Measurements from ENCODE around the gene ABCA9. TPM values are rescaled to one million over a fixed set of nuclear protein-coding genes. Genes with fewer than 3 reads are reported as not detected.
"Not testable (repeated sequence)": the region's sequence is repeated elsewhere in the genome, so short reads cannot be mapped to it uniquely, and the experiment has no call there.

The ABCA9 gene
- total RNA-seq, 8 experiments from 2014 or later: 0.09 to 29.2 (median 0.82) TPM

- ATAC-seq (replicated peaks in 6 of 8): no peak
- Histone ChIP-seq H3K27ac (no peak overlapping the region), H3K4me1 (replicated peaks in 1 of 2) (no peaks in the 10 kb centered on the region), H3K4me3 (no peak overlapping the region)
- in situ Hi-C loops (cut with MboI; ENCODE audit: low pct_unique_long_range_greater_than_20kb in 2 of 9, low sequenced_read_pairs in 9 of 9, unreplicated experiment in 9 of 9): no loop called here
Observed at GRCh38 chr17:69075823-69076222, 15.1 kb upstream of the ABCA9 start.

DNA sequence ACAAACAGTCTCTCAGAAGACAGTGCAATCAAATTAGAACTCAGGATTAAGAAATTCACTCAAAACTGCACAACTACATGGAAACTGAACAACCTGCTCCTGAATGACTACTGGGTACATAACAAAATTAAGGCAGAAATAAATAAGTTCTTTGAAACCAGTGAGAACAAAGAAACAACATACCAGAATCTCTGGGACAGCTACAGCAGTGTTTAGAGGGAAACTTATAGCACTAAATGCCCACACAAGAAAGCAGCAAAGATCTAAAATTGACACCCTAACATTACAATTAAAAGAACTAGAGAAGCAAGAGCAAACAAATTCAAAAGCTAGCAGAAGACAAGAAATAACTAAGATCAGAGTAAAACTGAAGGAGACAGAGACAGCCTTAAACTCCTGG lies 12.7 kb upstream of the ABCA9 start:
- in situ Hi-C loops (cut with MboI; ENCODE audit: low pct_unique_long_range_greater_than_20kb in 2 of 9, low sequenced_read_pairs in 9 of 9, unreplicated experiment in 9 of 9); H3K27ac ChIP-seq; H3K4me3 ChIP-seq; ATAC-seq (replicated peaks in 6 of 8); H3K4me1 ChIP-seq (replicated peaks in 1 of 2): not testable (repeated sequence)

DNA sequence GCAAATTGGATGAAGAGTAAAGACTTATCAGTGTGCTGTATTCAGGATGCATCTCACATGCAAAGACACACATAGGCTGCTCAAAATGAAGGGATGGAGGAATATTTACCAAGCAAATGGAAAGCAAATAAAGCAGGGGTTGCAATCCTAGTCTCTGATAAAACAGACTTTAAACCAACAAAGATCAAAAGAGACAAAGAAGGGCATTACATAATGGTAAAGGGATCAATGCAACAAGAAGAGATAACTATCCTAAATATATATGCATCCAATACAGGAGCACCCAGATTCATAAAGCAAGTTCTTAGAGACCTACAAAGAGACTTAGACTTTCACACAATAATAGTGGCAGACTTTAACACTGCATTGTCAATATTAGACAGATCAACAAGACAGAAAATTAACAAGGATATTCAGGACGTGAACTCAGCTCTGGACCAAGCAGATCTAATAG lies 12.1 kb upstream of the ABCA9 start:
- H3K4me1 ChIP-seq (replicated peaks in 1 of 2); in situ Hi-C loops (cut with MboI; ENCODE audit: low pct_unique_long_range_greater_than_20kb in 2 of 9, low sequenced_read_pairs in 9 of 9, unreplicated experiment in 9 of 9); H3K27ac ChIP-seq; H3K4me3 ChIP-seq; ATAC-seq (replicated peaks in 6 of 8): not testable (repeated sequence)
- 20 to 80% (median 75%) methylated on average over 1 of the region's 1 CpG; no CpG with 5 or more reads in 7 of the 10 experiments for WGBS, 10 experiments

- in situ Hi-C loops (cut with MboI; ENCODE audit: low pct_unique_long_range_greater_than_20kb in 2 of 9, low sequenced_read_pairs in 9 of 9, unreplicated experiment in 9 of 9); H3K27ac ChIP-seq; H3K4me1 ChIP-seq (replicated peaks in 1 of 2); ATAC-seq (replicated peaks in 6 of 8); H3K4me3 ChIP-seq: not testable (repeated sequence)
- 75 to 100% (median 90%) methylated on average over 2 to 4 of the region's 4 CpGs; no CpG with 5 or more reads in 3 of the 10 experiments for WGBS, 10 experiments
Observed at GRCh38 chr17:69071233-69071586, 10.5 kb upstream of the ABCA9 start.

GRCh38 chr17:69070378-69071232 lies 9.9 kb upstream of the ABCA9 start:
- H3K4me3 ChIP-seq; in situ Hi-C loops (cut with MboI; ENCODE audit: low pct_unique_long_range_greater_than_20kb in 2 of 9, low sequenced_read_pairs in 9 of 9, unreplicated experiment in 9 of 9); H3K4me1 ChIP-seq (replicated peaks in 1 of 2); H3K27ac ChIP-seq: not testable (repeated sequence)
- ATAC-seq (replicated peaks in 6 of 8): peak in 1 of 8 experiments; percentile 35
- WGBS, 10 experiments: 46 to 94% (median 70%) methylated on average over 3 to 4 of the region's 12 CpGs; no CpG with 5 or more reads in 4 of the 10 experiments

- Histone ChIP-seq H3K4me1 (replicated peaks in 1 of 2) (no peaks in the 10 kb centered on the region), H3K27ac (no peak overlapping the region), H3K4me3 (no peak overlapping the region)
- 79 to 100% (median 90%) methylated on average over 3 to 5 of the region's 5 CpGs for WGBS, 10 experiments
- no peak for ATAC-seq (replicated peaks in 6 of 8)
- in situ Hi-C loops (cut with MboI; ENCODE audit: low pct_unique_long_range_greater_than_20kb in 2 of 9, low sequenced_read_pairs in 9 of 9, unreplicated experiment in 9 of 9): no loop called here
Observed at GRCh38 chr17:69069226-69069750, 8.6 kb upstream of the ABCA9 start.

DNA sequence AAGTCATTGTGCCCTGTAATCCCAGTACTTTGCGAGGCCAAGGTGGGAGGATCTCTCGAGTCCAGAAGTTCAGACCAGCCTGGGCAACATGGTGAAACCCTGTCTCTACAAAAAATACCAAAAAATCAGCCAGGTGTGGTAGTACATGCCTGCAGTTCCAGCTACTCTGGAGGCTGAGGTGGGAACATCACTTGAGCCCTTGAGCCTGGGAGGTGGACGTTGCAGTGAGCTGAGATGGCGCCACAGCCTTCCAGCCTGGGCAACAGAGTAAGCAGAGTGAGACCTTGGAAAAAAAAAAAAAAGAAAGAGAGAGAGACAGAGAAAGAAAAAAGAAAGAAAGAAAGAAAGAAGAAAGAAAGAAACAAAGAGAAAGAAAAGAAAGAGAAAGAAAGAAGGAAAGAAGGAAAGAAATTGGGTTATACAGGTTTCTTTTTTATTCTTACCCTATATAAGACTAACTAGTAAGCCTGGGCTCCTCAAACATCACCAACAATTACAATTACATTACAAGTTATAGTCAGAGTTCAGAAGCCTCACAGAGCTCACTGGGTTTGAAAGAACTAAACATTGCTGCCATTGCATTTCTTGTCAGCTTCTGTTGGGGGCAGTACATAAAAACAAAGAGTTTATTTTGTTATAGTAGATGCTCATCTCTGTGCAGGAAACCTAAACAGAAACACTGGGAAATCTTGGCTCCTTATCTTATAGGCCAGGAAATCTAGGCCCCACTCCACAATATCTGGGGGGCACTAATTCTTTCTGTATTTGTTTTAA lies 6.7 kb upstream of the ABCA9 start:
- in situ Hi-C loops (cut with MboI; ENCODE audit: low pct_unique_long_range_greater_than_20kb in 2 of 9, low sequenced_read_pairs in 9 of 9, unreplicated experiment in 9 of 9): no loop called here
- ATAC-seq (replicated peaks in 6 of 8): no peak
- WGBS, 10 experiments: 57 to 100% (median 93%) methylated on average over 1 to 4 of the region's 4 CpGs; no CpG with 5 or more reads in 1 of the 10 experiments
- Histone ChIP-seq H3K27ac (no peak overlapping the region), H3K4me3 (no peak overlapping the region), H3K4me1 (replicated peaks in 1 of 2) (no peaks in the 10 kb centered on the region)

DNA sequence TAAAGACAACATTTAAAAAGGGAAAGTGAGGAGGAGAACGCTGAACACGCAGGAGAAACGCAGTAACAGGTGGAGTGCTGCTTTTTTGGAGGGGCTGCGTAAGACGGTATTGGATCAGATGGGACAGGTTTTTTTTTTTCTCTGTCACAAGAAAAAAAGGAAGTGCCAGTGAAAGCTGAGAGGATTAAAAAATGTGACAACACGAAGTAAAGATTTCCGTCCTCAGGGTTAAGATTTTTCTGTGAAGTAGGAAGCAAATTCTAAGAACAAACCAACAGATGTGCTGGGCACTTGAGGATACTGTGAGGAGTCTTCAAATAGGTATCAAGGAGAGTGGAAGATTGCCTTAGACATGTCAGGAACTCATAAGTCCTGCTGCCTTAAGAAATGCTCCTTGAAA lies 5.8 kb upstream of the ABCA9 start:
- H3K4me1 ChIP-seq (replicated peaks in 1 of 2): no peaks in the 10 kb centered on the region
- WGBS, 10 experiments: 86 to 100% (median 93%) methylated on average over 3 to 7 of the region's 7 CpGs
- no peak overlapping the region for H3K4me3 ChIP-seq
- no peak for ATAC-seq (replicated peaks in 6 of 8)
- H3K27ac ChIP-seq: no peak overlapping the region
- in situ Hi-C loops (cut with MboI; ENCODE audit: low pct_unique_long_range_greater_than_20kb in 2 of 9, low sequenced_read_pairs in 9 of 9, unreplicated experiment in 9 of 9): no loop called here

GRCh38 chr17:69065113-69065512 lies 4.4 kb upstream of the ABCA9 start:
- in situ Hi-C loops (cut with MboI; ENCODE audit: low pct_unique_long_range_greater_than_20kb in 2 of 9, low sequenced_read_pairs in 9 of 9, unreplicated experiment in 9 of 9): no loop called here
- ATAC-seq (replicated peaks in 6 of 8): no peak
- Histone ChIP-seq H3K4me3 (no peak overlapping the region), H3K27ac (no peak overlapping the region), H3K4me1 (replicated peaks in 1 of 2) (no peaks in the 10 kb centered on the region)

DNA sequence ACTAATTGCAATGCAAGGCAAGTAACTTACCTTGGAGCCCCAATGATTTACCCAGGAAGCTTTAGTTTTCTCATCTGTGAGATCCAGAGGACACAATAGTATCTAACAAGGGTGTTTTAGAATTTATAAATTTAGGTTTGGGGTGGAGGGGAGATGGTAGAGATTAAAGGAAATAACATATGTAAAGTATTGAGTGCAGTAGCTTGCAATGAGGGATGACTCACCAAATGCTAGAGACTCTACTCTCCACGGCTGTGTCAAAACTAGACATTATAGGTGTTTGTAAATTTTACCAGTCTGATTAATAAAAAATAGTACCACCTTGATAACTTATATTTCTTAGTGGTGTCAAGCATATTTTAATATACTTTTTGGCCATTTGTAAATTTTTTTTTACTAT lies 3.7 kb upstream of the ABCA9 start:
- 11 to 100% (median 71%) methylated on average over 1 of the region's 1 CpG; no CpG with 5 or more reads in 1 of the 10 experiments for WGBS, 10 experiments
- in situ Hi-C loops (cut with MboI; ENCODE audit: low pct_unique_long_range_greater_than_20kb in 2 of 9, low sequenced_read_pairs in 9 of 9, unreplicated experiment in 9 of 9): no loop called here
- H3K27ac ChIP-seq: no peak overlapping the region

GRCh38 chr17:69064001-69064400 lies 3.3 kb upstream of the ABCA9 start:
- H3K4me1 ChIP-seq (replicated peaks in 1 of 2): no peaks in the 10 kb centered on the region
- no peak overlapping the region for H3K27ac ChIP-seq
- WGBS, 10 experiments: 64 to 100% (median 93%) methylated on average over 2 of the region's 2 CpGs; no CpG with 5 or more reads in 1 of the 10 experiments
- in situ Hi-C loops (cut with MboI; ENCODE audit: low pct_unique_long_range_greater_than_20kb in 2 of 9, low sequenced_read_pairs in 9 of 9, unreplicated experiment in 9 of 9): no loop called here
- ATAC-seq (replicated peaks in 6 of 8): no peak
- H3K4me3 ChIP-seq: no peak overlapping the region

More for the DNA sequence above, 3.7 kb upstream of the ABCA9 start:
- no peak overlapping the region for H3K4me3 ChIP-seq
- ATAC-seq (replicated peaks in 6 of 8): peak in 2 of 8 experiments; percentile 58 to 75
- H3K4me1 ChIP-seq (replicated peaks in 1 of 2): no peaks in the 10 kb centered on the region

- 23 to 100% (median 86%) methylated on average over 1 to 4 of the region's 4 CpGs for whole genome bisulfite sequencing, 10 experiments
- peak in 1 of 8 experiments; percentile 27 for ATAC-seq (replicated peaks in 6 of 8)
- in situ Hi-C loops (cut with MboI; ENCODE audit: low pct_unique_long_range_greater_than_20kb in 2 of 9, low sequenced_read_pairs in 9 of 9, unreplicated experiment in 9 of 9): no loop called here
- Histone ChIP-seq H3K4me3 (no peak overlapping the region), H3K4me1 (replicated peaks in 1 of 2) (no peaks in the 10 kb centered on the region), H3K27ac (no peak overlapping the region)
Observed at GRCh38 chr17:69062860-69063581, 2.3 kb upstream of the ABCA9 start.

All from motor neuron (in vitro differentiated cells).